ENCODE data around the gene GAB2. TPM values are rescaled to one million over a fixed set of nuclear protein-coding genes. Genes with fewer than 3 reads are reported as not detected.

GAB2 gene
- total and polyA plus RNA-seq, 12 donors: 2.4 to 22.4 (median 16.2) TPM

- intact Hi-C loops (cut with DNase I): loop anchor here in 1 of 2 donors (10.0 kb wide), 1 partner anchor 180 kb away; no protein-coding TSS in a partner anchor
- no peak for DNase-seq
- TF ChIP-seq POLR2A (IDR thresholded peaks at IDR 0.05) (no peak), CTCF (IDR thresholded peaks at IDR 0.05) (no peak)
- Histone ChIP-seq H3K27me3 (no peaks in the 10 kb centered on the region), H3K36me3 (replicated peaks in 1 of 2) (peaks cover 0 to 11% of the 10 kb centered on the region in 2 donors), H3K4me3 (no peak overlapping the region), H3K4me1 (replicated peaks in 1 of 2) (no peaks in the 10 kb centered on the region), H3K9me3 (replicated peaks in 1 of 3) (peaks cover 0 to 10% (median 0%) of the 10 kb centered on the region in 3 donors), H3K27ac (no peak overlapping the region)
- 56 to 66% (median 61%) methylated on average over 4 of the region's 4 CpGs for WGBS, 4 donors
Observed at GRCh38 chr11:78244546-78245255, 172.9 kb downstream of the GAB2 start.

GRCh38 chr11:78244080-78244479 lies 173.5 kb downstream of the GAB2 start:
- WGBS, 4 donors: 45 to 60% (median 56%) methylated on average over 2 of the region's 2 CpGs
- TF ChIP-seq CTCF (IDR thresholded peaks at IDR 0.05) (no peak), POLR2A (IDR thresholded peaks at IDR 0.05) (no peak)
- DNase-seq: peak in 2 of 7 donors; percentile 19 to 34

GRCh38 chr11:78241475-78241874 lies 176.1 kb downstream of the GAB2 start:
- TF ChIP-seq CTCF (IDR thresholded peaks at IDR 0.05): no peak
- TF ChIP-seq POLR2A (IDR thresholded peaks at IDR 0.05): no peak
- no peaks in the 10 kb centered on the region for H3K36me3 ChIP-seq (replicated peaks in 1 of 2)
- peaks cover 0 to 10% (median 0%) of the 10 kb centered on the region in 3 donors for H3K9me3 ChIP-seq (replicated peaks in 1 of 3)
- no peak overlapping the region for H3K4me3 ChIP-seq
- intact Hi-C loops (cut with DNase I): loop anchor here in 1 of 2 donors (10.0 kb wide), 1 partner anchor 183 kb away; no protein-coding TSS in a partner anchor
- no peak overlapping the region for H3K27ac ChIP-seq
- no peak for DNase-seq
- no peaks in the 10 kb centered on the region for H3K4me1 ChIP-seq (replicated peaks in 1 of 2)
- H3K27me3 ChIP-seq: no peaks in the 10 kb centered on the region

More at GRCh38 chr11:78244080-78244479, 173.5 kb downstream of the GAB2 start:
- intact Hi-C loops (cut with DNase I): loop anchor here in 1 of 2 donors (10.0 kb wide), 1 partner anchor 181 kb away; no protein-coding TSS in a partner anchor
- H3K36me3 ChIP-seq (replicated peaks in 1 of 2): peaks cover 0 to 5% of the 10 kb centered on the region in 2 donors
- H3K4me1 ChIP-seq (replicated peaks in 1 of 2): no peaks in the 10 kb centered on the region
- no peak overlapping the region for H3K4me3 ChIP-seq
- H3K9me3 ChIP-seq (replicated peaks in 1 of 3): peaks cover 0 to 10% (median 0%) of the 10 kb centered on the region in 3 donors
- H3K27me3 ChIP-seq: no peaks in the 10 kb centered on the region
- no peak overlapping the region for H3K27ac ChIP-seq

GRCh38 chr11:78239781-78240180 lies 177.8 kb downstream of the GAB2 start:
- Histone ChIP-seq H3K4me1 (replicated peaks in 1 of 2) (no peaks in the 10 kb centered on the region), H3K36me3 (replicated peaks in 1 of 2) (no peaks in the 10 kb centered on the region), H3K27ac (no peak overlapping the region), H3K4me3 (no peak overlapping the region), H3K27me3 (no peaks in the 10 kb centered on the region), H3K9me3 (replicated peaks in 1 of 3) (peaks cover 0 to 10% (median 0%) of the 10 kb centered on the region in 3 donors)
- intact Hi-C loops (cut with DNase I): loop anchor here in 1 of 2 donors (10.0 kb wide), 1 partner anchor 185 kb away; no protein-coding TSS in a partner anchor
- WGBS, 4 donors: 93 to 100% (median 97%) methylated on average over 1 of the region's 1 CpG; no CpG with 5 or more reads in 1 of the 4 donors
- peak in 1 of 7 donors; percentile 5 for DNase-seq
- TF ChIP-seq POLR2A (IDR thresholded peaks at IDR 0.05) (no peak), CTCF (IDR thresholded peaks at IDR 0.05) (no peak)

Measured in adrenal gland (tissue), 12 donors.